ENCODE measurements around the gene AGAP5. TPM values are rescaled to one million over a fixed set of nuclear protein-coding genes. Genes with fewer than 3 reads are reported as not detected.

AGAP5 gene
- total and polyA plus RNA-seq, 7 donors = 1.2 to 5.9 (median 4.7) TPM

DNA sequence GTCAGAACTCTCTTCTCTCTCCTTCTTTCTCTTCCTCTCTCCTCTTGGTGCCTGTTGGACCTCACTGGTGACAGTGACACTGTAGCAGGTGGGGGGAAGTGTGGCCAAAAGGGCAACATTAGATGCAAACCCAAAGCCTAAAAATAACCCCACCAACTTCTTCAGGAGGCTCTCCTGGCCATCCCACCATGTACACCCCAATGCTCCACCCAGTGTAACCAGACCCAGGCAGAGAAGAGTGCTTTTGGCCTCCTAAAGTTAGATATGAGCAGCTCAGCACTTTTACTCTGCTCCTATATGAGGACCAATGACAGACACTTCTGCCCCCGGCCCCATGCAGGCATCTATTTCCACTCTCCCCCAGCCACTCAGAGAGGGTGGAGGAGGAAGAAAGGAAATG lies 62.1 kb downstream of the AGAP5 start:
- 59 to 64% methylated on average over 1 of the region's 1 CpG for WGBS, 2 donors
- intact Hi-C loops (cut with DNase I) = no loop called here
- H3K4me3 ChIP-seq = no peak overlapping the region

DNA sequence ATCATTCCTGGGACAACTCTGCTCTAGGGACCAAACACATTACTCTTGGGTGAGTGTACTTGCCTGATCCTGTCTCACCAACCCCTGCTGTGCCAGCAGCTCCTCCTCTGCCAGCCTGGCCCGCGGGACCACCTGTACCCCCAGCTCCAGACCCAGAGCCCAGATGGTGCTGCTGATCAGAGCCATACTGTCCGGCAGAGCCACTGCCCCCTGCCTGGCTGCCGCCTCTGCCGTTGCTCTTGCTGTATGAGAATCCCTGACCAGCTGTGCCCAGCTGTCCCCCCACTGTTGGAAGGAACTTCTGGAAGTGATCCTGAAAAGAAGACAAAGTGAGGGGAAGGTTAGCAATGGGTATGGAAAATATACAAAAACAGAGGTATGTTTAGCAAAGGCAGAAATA lies 63.5 kb downstream of the AGAP5 start:
- peak; percentile 47 for DNase-seq
- intact Hi-C loops (cut with DNase I) = no loop called here
- H3K36me3 ChIP-seq = no peaks in the 10 kb centered on the region
- TF ChIP-seq EP300 (IDR thresholded peaks at IDR 0.05) (no peak), POLR2AphosphoS5 (IDR thresholded peaks at IDR 0.05) (no peak), POLR2A (IDR thresholded peaks at IDR 0.05) (no peak)
- TF ChIP-seq, protein P1, sequence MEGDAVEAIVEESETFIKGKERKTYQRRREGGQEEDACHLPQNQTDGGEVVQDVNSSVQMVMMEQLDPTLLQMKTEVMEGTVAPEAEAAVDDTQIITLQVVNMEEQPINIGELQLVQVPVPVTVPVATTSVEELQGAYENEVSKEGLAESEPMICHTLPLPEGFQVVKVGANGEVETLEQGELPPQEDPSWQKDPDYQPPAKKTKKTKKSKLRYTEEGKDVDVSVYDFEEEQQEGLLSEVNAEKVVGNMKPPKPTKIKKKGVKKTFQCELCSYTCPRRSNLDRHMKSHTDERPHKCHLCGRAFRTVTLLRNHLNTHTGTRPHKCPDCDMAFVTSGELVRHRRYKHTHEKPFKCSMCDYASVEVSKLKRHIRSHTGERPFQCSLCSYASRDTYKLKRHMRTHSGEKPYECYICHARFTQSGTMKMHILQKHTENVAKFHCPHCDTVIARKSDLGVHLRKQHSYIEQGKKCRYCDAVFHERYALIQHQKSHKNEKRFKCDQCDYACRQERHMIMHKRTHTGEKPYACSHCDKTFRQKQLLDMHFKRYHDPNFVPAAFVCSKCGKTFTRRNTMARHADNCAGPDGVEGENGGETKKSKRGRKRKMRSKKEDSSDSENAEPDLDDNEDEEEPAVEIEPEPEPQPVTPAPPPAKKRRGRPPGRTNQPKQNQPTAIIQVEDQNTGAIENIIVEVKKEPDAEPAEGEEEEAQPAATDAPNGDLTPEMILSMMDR (IDR thresholded peaks at IDR 0.05) = no peak
- H3K27me3 ChIP-seq = no peaks in the 10 kb centered on the region
- H3K9me3 ChIP-seq = no peaks in the 10 kb centered on the region
- H3K4me1 ChIP-seq = no peaks in the 10 kb centered on the region
- WGBS, 2 donors = 74 to 88% methylated on average over 5 of the region's 5 CpGs
- H3K4me3 ChIP-seq = no peak overlapping the region
- H3K27ac ChIP-seq = no peak overlapping the region

More for the DNA sequence above, 62.1 kb downstream of the AGAP5 start:
- H3K9me3 ChIP-seq = no peaks in the 10 kb centered on the region
- H3K27ac ChIP-seq = no peak overlapping the region
- DNase-seq = peak; percentile 19
- H3K4me1 ChIP-seq = no peaks in the 10 kb centered on the region
- no peaks in the 10 kb centered on the region for H3K27me3 ChIP-seq
- TF ChIP-seq POLR2A (IDR thresholded peaks at IDR 0.05) (no peak), POLR2AphosphoS5 (IDR thresholded peaks at IDR 0.05) (no peak), EP300 (IDR thresholded peaks at IDR 0.05) (no peak)
- TF ChIP-seq, protein P1 (IDR thresholded peaks at IDR 0.05) = no peak
- no peaks in the 10 kb centered on the region for H3K36me3 ChIP-seq

DNA sequence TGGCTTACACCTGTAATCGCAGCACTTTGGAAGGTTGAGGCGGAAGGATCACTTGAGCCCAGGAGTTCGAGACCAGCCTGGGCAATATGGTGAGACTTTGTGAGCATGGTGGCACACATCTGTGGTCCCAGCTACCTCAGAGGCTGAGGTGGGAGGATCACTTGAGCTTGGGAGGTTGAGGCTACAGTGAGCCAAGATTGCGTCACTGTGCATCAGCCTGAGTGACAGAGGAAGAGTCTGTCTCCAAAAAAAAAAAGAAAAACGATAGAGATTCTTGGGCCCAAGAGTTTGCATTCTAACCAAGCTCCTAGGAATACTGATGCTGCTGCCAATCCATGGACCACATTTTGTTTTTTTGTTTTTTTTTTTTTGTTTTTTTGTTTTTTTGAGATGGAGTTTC lies 68.7 kb downstream of the AGAP5 start:
- Histone ChIP-seq H3K27me3 (no peaks in the 10 kb centered on the region), H3K4me1 (peaks cover 0 to 15% (median 7%) of the 10 kb centered on the region in 4 donors), H3K4me3 (no peak overlapping the region), H3K36me3 (no peaks in the 10 kb centered on the region), H3K27ac (no peak overlapping the region), H3K9me3 (no peaks in the 10 kb centered on the region)
- peak; percentile 21 for DNase-seq
- intact Hi-C loops (cut with DNase I) = no loop called here
- TF ChIP-seq, protein P1 (IDR thresholded peaks at IDR 0.05) = no peak
- no peak for TF ChIP-seq POLR2AphosphoS5 (IDR thresholded peaks at IDR 0.05)
- TF ChIP-seq POLR2A (IDR thresholded peaks at IDR 0.05) = no peak
- no peak for TF ChIP-seq EP300 (IDR thresholded peaks at IDR 0.05)
- WGBS, 2 donors = 86 to 95% methylated on average over 5 of the region's 5 CpGs

DNA sequence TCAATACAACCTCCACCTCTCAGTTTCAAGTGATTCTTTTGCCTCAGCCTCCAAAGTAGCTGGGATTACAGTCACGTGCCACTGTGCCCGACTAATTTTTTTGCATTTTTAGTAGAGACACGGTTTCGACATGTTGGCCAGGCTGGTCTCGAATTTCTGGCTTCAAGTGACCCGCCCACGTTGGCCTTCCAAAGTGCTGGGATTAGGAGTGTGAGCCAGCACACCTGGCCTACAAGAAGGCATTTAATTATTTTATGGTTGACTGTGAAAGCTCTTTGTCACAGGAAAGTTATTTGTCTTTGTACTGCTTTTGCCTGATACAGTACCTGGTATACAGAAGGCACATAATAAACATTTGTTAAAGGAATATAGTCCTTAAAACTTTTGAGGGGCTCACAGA lies 69.5 kb downstream of the AGAP5 start:
- DNase-seq = peak; percentile 28
- H3K27ac ChIP-seq = no peak overlapping the region
- WGBS, 2 donors = 14 to 68% methylated on average over 7 of the region's 7 CpGs
- intact Hi-C loops (cut with DNase I) = no loop called here
- no peaks in the 10 kb centered on the region for H3K9me3 ChIP-seq
- H3K36me3 ChIP-seq = no peaks in the 10 kb centered on the region
- peaks cover 0 to 15% (median 7%) of the 10 kb centered on the region in 4 donors for H3K4me1 ChIP-seq
- H3K4me3 ChIP-seq = no peak overlapping the region
- H3K27me3 ChIP-seq = no peaks in the 10 kb centered on the region
- TF ChIP-seq EP300 (IDR thresholded peaks at IDR 0.05) = no peak

DNA sequence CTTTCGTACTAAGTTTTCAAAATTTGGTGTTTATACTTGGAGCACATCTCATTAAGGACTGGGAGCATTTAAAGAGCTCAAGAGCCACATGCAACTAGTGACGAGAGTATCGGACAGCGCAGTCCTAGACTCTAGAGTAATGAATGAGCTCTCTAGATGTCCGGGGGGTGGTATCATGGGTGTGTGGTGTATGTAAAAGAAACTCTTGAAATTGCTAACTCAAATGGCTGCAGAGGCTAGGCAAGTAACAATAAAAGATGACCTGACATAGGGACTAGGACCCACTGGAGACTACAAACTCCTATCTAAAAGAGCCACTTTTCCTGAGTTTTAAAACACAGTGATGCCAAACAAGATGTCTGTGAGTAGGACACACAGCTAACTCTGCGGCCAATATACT lies 70.6 kb downstream of the AGAP5 start:
- intact Hi-C loops (cut with DNase I) = loop anchor here (2.0 kb wide), 1 partner anchor 54 kb away; no protein-coding TSS in a partner anchor
- Histone ChIP-seq H3K36me3 (no peaks in the 10 kb centered on the region), H3K4me3 (no peak overlapping the region), H3K4me1 (peaks cover 0 to 15% (median 7%) of the 10 kb centered on the region in 4 donors), H3K27ac (no peak overlapping the region), H3K27me3 (no peaks in the 10 kb centered on the region), H3K9me3 (no peaks in the 10 kb centered on the region)
- TF ChIP-seq, protein P1 (IDR thresholded peaks at IDR 0.05) = no peak
- no peak for TF ChIP-seq EP300 (IDR thresholded peaks at IDR 0.05)
- no peak for TF ChIP-seq POLR2AphosphoS5 (IDR thresholded peaks at IDR 0.05)
- TF ChIP-seq POLR2A (IDR thresholded peaks at IDR 0.05) = no peak
- 96% methylated on average over 6 of the region's 6 CpGs for WGBS, 2 donors
- peak; percentile 4 for DNase-seq
